Panc1 (cell line): ENCODE measurements around the gene CELA3A.

ENCODE experiments used
- POLR2AphosphoS5 ChIP-seq: IDR thresholded peaks from 2 replicates; pipeline ENCODE4 v1.6.1; 2012; ENCODE audit warnings: mild to moderate bottlenecking, low read depth, low read length, moderate library complexity
- SIN3A ChIP-seq: IDR thresholded peaks from 2 replicates; pipeline ENCODE4 v1.6.1; 2012; ENCODE audit warnings: low read depth, mild to moderate bottlenecking, low read length, moderate library complexity, borderline replicate concordance; ENCODE audit not compliant: insufficient read depth
- TF ChIP-seq, protein P1 (sequence below): fragments of 450-650 bp; IDR thresholded peaks from 2 replicates; pipeline ENCODE4 v1.5.1; 2017; ENCODE audit warnings: mild to moderate bottlenecking
- TF ChIP-seq, protein P2 (sequence below), 2 experiments: IDR thresholded peaks; 2 replicates each; pipeline ENCODE4 v1.6.1; 2011 to 2012; ENCODE audit warnings: low read depth in 2 of 2, control low read depth in 1 of 2, low read length in 1 of 2, mild to moderate bottlenecking in 1 of 2, moderate library complexity in 1 of 2; ENCODE audit not compliant: insufficient read depth in 1 of 2

DNA sequence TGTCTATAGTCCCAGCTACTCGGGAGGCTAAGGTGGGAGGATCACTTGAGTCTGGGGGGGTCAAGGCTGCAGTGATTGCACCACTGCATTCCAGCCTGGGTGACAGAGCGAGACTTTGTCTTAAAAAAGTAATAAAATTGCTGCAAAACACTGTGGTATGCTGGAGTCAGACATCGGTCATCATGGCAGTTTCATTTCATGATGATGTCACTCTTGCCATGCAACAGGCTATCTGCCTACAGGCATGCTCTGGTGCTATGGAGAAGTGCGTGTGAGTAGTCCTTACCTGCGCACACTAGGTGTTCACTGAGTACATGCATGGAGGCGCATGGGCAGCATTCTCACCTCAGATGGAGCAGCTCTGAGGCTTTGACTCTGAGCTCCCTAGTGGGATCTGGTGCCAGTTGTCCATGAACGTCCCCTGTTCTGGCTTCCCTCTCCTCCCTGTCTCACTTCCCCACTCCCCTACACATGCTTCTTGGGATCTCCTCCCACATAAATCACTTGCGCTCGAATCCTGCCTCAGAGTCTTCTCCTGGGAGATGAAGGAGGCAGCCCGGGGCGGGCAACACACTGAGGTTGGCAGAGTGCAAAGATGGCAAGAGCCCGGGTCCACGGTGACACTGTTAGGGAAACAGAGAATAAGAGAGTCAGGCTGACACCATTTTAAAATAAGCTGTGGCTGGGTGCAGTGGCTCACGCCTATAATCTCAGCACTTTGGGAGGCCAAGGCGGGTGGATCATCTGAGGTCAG, 35.0 kb upstream of the CELA3A start:
- TF ChIP-seq, protein P1, sequence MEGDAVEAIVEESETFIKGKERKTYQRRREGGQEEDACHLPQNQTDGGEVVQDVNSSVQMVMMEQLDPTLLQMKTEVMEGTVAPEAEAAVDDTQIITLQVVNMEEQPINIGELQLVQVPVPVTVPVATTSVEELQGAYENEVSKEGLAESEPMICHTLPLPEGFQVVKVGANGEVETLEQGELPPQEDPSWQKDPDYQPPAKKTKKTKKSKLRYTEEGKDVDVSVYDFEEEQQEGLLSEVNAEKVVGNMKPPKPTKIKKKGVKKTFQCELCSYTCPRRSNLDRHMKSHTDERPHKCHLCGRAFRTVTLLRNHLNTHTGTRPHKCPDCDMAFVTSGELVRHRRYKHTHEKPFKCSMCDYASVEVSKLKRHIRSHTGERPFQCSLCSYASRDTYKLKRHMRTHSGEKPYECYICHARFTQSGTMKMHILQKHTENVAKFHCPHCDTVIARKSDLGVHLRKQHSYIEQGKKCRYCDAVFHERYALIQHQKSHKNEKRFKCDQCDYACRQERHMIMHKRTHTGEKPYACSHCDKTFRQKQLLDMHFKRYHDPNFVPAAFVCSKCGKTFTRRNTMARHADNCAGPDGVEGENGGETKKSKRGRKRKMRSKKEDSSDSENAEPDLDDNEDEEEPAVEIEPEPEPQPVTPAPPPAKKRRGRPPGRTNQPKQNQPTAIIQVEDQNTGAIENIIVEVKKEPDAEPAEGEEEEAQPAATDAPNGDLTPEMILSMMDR: no peak
- TF ChIP-seq POLR2AphosphoS5 (no peak), SIN3A (no peak)
- TF ChIP-seq, protein P2, sequence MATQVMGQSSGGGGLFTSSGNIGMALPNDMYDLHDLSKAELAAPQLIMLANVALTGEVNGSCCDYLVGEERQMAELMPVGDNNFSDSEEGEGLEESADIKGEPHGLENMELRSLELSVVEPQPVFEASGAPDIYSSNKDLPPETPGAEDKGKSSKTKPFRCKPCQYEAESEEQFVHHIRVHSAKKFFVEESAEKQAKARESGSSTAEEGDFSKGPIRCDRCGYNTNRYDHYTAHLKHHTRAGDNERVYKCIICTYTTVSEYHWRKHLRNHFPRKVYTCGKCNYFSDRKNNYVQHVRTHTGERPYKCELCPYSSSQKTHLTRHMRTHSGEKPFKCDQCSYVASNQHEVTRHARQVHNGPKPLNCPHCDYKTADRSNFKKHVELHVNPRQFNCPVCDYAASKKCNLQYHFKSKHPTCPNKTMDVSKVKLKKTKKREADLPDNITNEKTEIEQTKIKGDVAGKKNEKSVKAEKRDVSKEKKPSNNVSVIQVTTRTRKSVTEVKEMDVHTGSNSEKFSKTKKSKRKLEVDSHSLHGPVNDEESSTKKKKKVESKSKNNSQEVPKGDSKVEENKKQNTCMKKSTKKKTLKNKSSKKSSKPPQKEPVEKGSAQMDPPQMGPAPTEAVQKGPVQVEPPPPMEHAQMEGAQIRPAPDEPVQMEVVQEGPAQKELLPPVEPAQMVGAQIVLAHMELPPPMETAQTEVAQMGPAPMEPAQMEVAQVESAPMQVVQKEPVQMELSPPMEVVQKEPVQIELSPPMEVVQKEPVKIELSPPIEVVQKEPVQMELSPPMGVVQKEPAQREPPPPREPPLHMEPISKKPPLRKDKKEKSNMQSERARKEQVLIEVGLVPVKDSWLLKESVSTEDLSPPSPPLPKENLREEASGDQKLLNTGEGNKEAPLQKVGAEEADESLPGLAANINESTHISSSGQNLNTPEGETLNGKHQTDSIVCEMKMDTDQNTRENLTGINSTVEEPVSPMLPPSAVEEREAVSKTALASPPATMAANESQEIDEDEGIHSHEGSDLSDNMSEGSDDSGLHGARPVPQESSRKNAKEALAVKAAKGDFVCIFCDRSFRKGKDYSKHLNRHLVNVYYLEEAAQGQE (IDR thresholded peaks at IDR 0.05; ENCODE audit: insufficient read depth in 1 of 2, low read depth in 2 of 2, low read length in 1 of 2): no peak
